CD4-positive, alpha-beta T cell (primary cell): Measurements from ENCODE around the gene RAD9A. TPM values are rescaled to one million over a fixed set of nuclear protein-coding genes. Genes with fewer than 3 reads are reported as not detected.

Experiments used
- ATAC-seq: fragments of 200-7000 bp; cut with Tn5 transposase; one replicate; pipeline ENCODE4 v1.10.0; 2022; ENCODE audit warnings: mild to moderate bottlenecking; ENCODE audit not compliant: poor library complexity
- CTCF ChIA-PET: fragments of 350-600 bp; sonication (Branson Sonifier 250); formaldehyde crosslinking; loops from one replicate; lab custom pipeline; 2021; ENCODE audit warnings: antibody characterized with exemption, inconsistent platforms; lab: Charles Lee
- POLR2A ChIA-PET: fragments of 350-600 bp; sonication (Branson Sonifier 250); formaldehyde crosslinking; loops from one replicate; lab custom pipeline; 2021; ENCODE audit warnings: antibody characterized with exemption, inconsistent platforms; lab: Charles Lee
- DNase-seq, 14 experiments: peaks; one replicate each; pipeline ENCODE4 v3.0.0-alpha.2; 2013 to 2020; ENCODE audit warnings: mixed read lengths in 2 of 14
- H3K27ac ChIP-seq, 2 donors: one replicate each; pipeline versions ENCODE4 v1.5.1 to v1.7.0; 2013; ENCODE audit warnings: low read length in 2 of 2, low read depth in 1 of 2, mild to moderate bottlenecking in 1 of 2
- H3K27me3 ChIP-seq, 2 experiments: 1 replicate in 1 of 2; 2 replicates in 1 of 2; pipeline versions ENCODE4 v1.6.1 to v1.7.0; 2013; ENCODE audit warnings: low read length in 2 of 2, control low read depth in 1 of 2, mild to moderate bottlenecking in 1 of 2, moderate library complexity in 1 of 2; ENCODE audit not compliant: insufficient read depth in 2 of 2, control insufficient read depth in 1 of 2
- H3K36me3 ChIP-seq: one replicate; pipeline ENCODE4 v1.6.1; 2013; ENCODE audit warnings: low read length, control low read depth; ENCODE audit not compliant: insufficient read depth
- H3K4me1 ChIP-seq: one replicate; pipeline ENCODE4 v1.6.1; 2013; ENCODE audit warnings: low read length, control low read depth; ENCODE audit not compliant: insufficient read depth
- H3K4me3 ChIP-seq: one replicate; pipeline ENCODE4 v1.5.1; 2013; ENCODE audit warnings: mild to moderate bottlenecking, low read length, moderate library complexity
- H3K9me3 ChIP-seq, 2 experiments: 1 replicate in 1 of 2; 2 replicates in 1 of 2; pipeline versions ENCODE4 v1.6.1 to v1.7.0; 2013; ENCODE audit warnings: low read length in 2 of 2, mild to moderate bottlenecking in 2 of 2, control low read depth in 1 of 2, moderate library complexity in 1 of 2; ENCODE audit not compliant: control insufficient read depth in 1 of 2, insufficient read depth in 1 of 2
- H3K27ac Mint-ChIP-seq: one replicate; pipeline ENCODE4 v1.8.0; 2020; ENCODE audit warnings: mixed read lengths
- H3K27me3 Mint-ChIP-seq: one replicate; pipeline ENCODE4 v1.8.0; 2021; ENCODE audit warnings: mixed read lengths
- H3K36me3 Mint-ChIP-seq: one replicate; pipeline ENCODE4 v1.8.0; 2021; ENCODE audit warnings: low read depth, mixed read lengths
- H3K4me1 Mint-ChIP-seq: one replicate; pipeline ENCODE4 v1.8.0; 2021; ENCODE audit warnings: low read depth, mixed read lengths
- H3K4me3 Mint-ChIP-seq: one replicate; pipeline ENCODE4 v1.8.0; 2020; ENCODE audit warnings: mild to moderate bottlenecking, mixed read lengths
- H3K9me3 Mint-ChIP-seq: one replicate; pipeline ENCODE4 v1.8.0; 2020; ENCODE audit warnings: mixed read lengths
- intact Hi-C, 2 experiments: fragments of 100-400 bp; cut with DNase I in 1 of 2; cut with micrococcal nuclease in 1 of 2; formaldehyde crosslinking; loops; one replicate each; pipeline versions ENCODE4 v1.15.1 to v1.9.0; 2023 to 2025; cut with DNase I, micrococcal nuclease
- total RNA-seq, 174 experiments: library from RNA in 2 of 174; stranded (reverse) in 2 of 174; gene quantifications; one replicate each; pipeline ENCODE4 v1.2.3 and lab custom pipeline; 2021 to 2026
- TF ChIP-seq, protein P1 (sequence below): fragments of 200-600 bp; IDR thresholded peaks from one replicate; pipeline ENCODE4 v1.8.0; 2022; ENCODE audit warnings: antibody characterized with exemption, mild to moderate bottlenecking

Gene RAD9A
- total RNA-seq, 2 experiments from 2014 or later: 19.3 to 20.3 TPM

DNA sequence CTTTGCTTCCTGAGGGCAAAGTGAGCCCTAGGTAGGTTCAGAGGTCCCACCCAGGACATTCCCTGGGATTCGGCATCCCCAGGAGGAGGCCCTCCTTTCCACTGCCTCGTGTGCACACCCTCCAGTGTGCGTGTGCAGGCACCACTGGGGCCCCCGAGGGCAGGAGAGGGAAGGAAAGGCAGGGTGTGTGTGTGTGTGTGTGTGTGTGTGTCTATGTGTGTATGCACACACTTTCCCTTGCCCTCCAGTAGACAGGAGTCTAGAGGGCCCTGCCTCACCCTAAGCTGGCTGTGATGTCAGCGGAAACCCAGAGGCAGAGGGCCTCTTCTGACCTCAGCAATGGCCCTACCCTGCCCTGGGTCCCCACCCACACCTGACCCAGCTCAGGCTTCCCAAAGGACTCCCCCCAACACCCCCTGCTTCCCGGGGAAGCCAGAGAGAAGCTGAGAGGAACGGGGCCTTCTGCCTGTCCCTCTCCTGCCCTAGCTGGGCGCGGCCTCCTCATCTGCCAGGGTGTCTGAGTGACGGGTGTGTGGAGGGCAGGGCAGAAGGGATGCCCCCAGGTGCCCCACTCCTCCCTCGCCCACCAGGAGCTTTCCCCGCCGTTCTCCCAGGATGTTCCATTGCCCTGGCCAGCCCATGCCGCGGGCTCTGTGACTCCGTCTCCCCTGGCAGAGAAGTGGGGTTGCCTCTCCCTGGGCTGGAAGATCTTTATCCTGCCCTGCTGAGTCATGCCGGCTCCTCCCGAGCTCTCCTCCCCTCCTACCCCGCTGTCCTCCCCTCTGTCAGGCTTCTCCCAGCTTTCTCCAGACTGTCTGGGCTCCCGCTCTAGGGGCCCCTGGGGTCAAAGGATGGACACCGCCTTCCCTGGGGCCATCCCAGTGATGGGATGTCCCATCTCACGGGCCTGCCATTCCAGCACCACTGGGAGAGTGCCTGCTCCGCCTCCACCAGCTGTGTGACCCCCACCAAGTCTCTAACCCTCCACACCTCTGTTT lies 12.4 kb upstream of the RAD9A start:
- H3K27ac Mint-ChIP-seq: no peak overlapping the region
- CTCF ChIA-PET: interaction anchor here (6.0 kb wide), 1 partner anchor 26 kb away, joined by 241 read pairs; the partner anchor contains the start of gene POLD4
- no peak overlapping the region for H3K4me3 Mint-ChIP-seq
- DNase-seq (no peak), ATAC-seq (no peak)
- intact Hi-C loops: loop anchor here (5.0 to 10.0 kb wide), 3 partner anchors 32 to 422 kb away; partner anchors contain the start of genes KDM2A (in 1 of the 2) and PC (in 1 of the 2)
- Histone ChIP-seq H3K4me3 (no peak overlapping the region), H3K27me3 (peaks cover 6 to 10% of the 10 kb centered on the region in 2 experiments), H3K4me1 (peaks cover 34% of the 10 kb centered on the region), H3K36me3 (no peaks in the 10 kb centered on the region), H3K27ac (no peak overlapping the region), H3K9me3 (no peaks in the 10 kb centered on the region)
- H3K9me3 Mint-ChIP-seq: no peaks in the 10 kb centered on the region
- H3K27me3 Mint-ChIP-seq: peaks cover 20% of the 10 kb centered on the region
- POLR2A ChIA-PET: interaction anchor here (0.5 to 4.0 kb wide), 3 partner anchors 27 to 272 kb away, joined by 3 to 56 read pairs (median 4); partner anchors contain the start of genes POLD4 and SSH3
- TF ChIP-seq, protein P1, sequence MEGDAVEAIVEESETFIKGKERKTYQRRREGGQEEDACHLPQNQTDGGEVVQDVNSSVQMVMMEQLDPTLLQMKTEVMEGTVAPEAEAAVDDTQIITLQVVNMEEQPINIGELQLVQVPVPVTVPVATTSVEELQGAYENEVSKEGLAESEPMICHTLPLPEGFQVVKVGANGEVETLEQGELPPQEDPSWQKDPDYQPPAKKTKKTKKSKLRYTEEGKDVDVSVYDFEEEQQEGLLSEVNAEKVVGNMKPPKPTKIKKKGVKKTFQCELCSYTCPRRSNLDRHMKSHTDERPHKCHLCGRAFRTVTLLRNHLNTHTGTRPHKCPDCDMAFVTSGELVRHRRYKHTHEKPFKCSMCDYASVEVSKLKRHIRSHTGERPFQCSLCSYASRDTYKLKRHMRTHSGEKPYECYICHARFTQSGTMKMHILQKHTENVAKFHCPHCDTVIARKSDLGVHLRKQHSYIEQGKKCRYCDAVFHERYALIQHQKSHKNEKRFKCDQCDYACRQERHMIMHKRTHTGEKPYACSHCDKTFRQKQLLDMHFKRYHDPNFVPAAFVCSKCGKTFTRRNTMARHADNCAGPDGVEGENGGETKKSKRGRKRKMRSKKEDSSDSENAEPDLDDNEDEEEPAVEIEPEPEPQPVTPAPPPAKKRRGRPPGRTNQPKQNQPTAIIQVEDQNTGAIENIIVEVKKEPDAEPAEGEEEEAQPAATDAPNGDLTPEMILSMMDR: no peak
- H3K36me3 Mint-ChIP-seq: no peaks in the 10 kb centered on the region
- peaks cover 16% of the 10 kb centered on the region for H3K4me1 Mint-ChIP-seq

DNA sequence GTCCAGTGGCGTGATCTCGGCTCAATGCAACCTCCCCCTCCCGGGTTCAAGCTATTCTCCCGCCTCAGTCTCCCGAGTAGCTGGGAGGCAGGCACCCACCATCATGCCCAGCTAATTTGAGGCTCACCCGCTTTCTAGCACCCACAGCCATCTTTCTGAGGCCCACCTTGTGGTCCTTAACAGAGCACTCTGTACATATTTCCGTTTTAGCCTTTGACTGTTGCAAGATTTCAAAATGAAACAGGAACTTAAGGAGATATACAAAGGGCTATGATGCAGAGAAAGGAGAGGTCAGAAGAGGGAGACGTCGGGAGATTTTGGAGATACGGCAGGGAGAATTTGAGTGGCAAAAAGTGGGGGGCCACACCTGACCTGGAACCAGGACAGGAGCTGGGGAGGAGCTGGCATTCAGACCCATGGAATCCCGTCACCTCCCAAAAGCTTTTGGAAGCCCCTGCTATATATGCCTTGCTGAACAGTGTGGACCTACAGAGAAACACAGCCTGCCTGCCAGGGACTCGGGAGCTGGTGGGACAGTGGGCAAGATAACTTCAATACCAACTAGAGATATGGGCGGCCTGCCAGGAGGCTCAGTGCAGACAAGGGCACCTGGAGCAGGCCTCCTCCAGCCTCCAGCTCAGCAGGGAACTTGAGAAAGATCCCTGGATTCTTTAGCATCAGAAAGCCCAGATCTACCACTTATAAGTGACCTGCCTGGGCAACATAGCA lies 10.4 kb upstream of the RAD9A start:
- DNase-seq (no peak), ATAC-seq (no peak)
- Mint-ChIP-seq H3K4me3 (no peak overlapping the region), H3K9me3 (no peaks in the 10 kb centered on the region), H3K27me3 (peaks cover 13% of the 10 kb centered on the region), H3K4me1 (peaks cover 12% of the 10 kb centered on the region), H3K27ac (no peak overlapping the region), H3K36me3 (no peaks in the 10 kb centered on the region)
- POLR2A ChIA-PET: interaction anchor here (0.6 to 4.0 kb wide), 10 partner anchors 8 to 63 kb away, joined by 3 to 56 read pairs (median 6); partner anchors contain the start of genes CLCF1, POLD4 and TBC1D10C
- no peaks in the 10 kb centered on the region for H3K9me3 ChIP-seq
- peaks cover 15% of the 10 kb centered on the region for H3K4me1 ChIP-seq
- CTCF ChIA-PET: interaction anchor here (1.1 to 6.0 kb wide), 15 partner anchors 8 to 142 kb away, joined by 3 to 241 read pairs (median 11); partner anchors contain the start of genes CLCF1, POLD4, PPP1CA and RAD9A
- H3K27me3 ChIP-seq: peaks cover 2 to 4% of the 10 kb centered on the region in 2 experiments
- no peaks in the 10 kb centered on the region for H3K36me3 ChIP-seq
- intact Hi-C loops: loop anchor here (5.0 to 10.0 kb wide), 3 partner anchors 34 to 424 kb away; partner anchors contain the start of genes KDM2A (in 1 of the 2) and PC (in 1 of the 2)
- no peak overlapping the region for H3K27ac ChIP-seq
- TF ChIP-seq, protein P1: no peak
- no peak overlapping the region for H3K4me3 ChIP-seq
